Measurements from ENCODE around the gene ZNF296.
A peak's percentile ranks its signal among the peaks of the same experiment; 100 is the strongest.

Gene ZNF296

GRCh38 chr19:45103156-45103507, 26.9 kb upstream of the ZNF296 start:
- DNase-seq, result peak; percentile 51

GRCh38 chr19:45102481-45102880, 26.2 kb upstream of the ZNF296 start:
- no peak for DNase-seq

- no peak for DNase-seq
Observed at GRCh38 chr19:45101806-45102205, 25.5 kb upstream of the ZNF296 start.

GRCh38 chr19:45100846-45101252, 24.6 kb upstream of the ZNF296 start:
- DNase-seq, result no peak

- DNase-seq, result no peak
Observed at GRCh38 chr19:45100201-45100600, 23.9 kb upstream of the ZNF296 start.

- no peak for DNase-seq
Observed at GRCh38 chr19:45099467-45100191, 23.4 kb upstream of the ZNF296 start.

- DNase-seq, result no peak
Observed at GRCh38 chr19:45098521-45099466, 22.5 kb upstream of the ZNF296 start.

- no peak for DNase-seq
Observed at GRCh38 chr19:45097776-45098520, 21.7 kb upstream of the ZNF296 start.

- DNase-seq, result no peak
Observed at GRCh38 chr19:45097450-45097775, 21.1 kb upstream of the ZNF296 start.

- no peak for DNase-seq
Observed at GRCh38 chr19:45096700-45097099, 20.4 kb upstream of the ZNF296 start.

GRCh38 chr19:45095496-45096413, 19.5 kb upstream of the ZNF296 start:
- DNase-seq, result no peak

GRCh38 chr19:45094707-45095106, 18.4 kb upstream of the ZNF296 start:
- no peak for DNase-seq

GRCh38 chr19:45094137-45094536, 17.9 kb upstream of the ZNF296 start:
- no peak for DNase-seq

- peak; percentile 95 for DNase-seq
Observed at GRCh38 chr19:45092747-45093678, 16.7 kb upstream of the ZNF296 start, which contains the start of gene PPP1R37. PPP1R37 (plus strand) TSS chr19:45093179; CDS start chr19:45093326, 147 bp downstream.

- DNase-seq, result peak; percentile 96
Observed at GRCh38 chr19:45091031-45091923, 15.0 kb upstream of the ZNF296 start.

- no peak for DNase-seq
Observed at GRCh38 chr19:45090606-45091005, 14.3 kb upstream of the ZNF296 start.

- DNase-seq, result no peak
Observed at GRCh38 chr19:45090034-45090433, 13.8 kb upstream of the ZNF296 start.

- peak; percentile 77 for DNase-seq
Observed at GRCh38 chr19:45087531-45087930, 11.3 kb upstream of the ZNF296 start.

- no peak for DNase-seq
Observed at GRCh38 chr19:45086480-45086879, 10.2 kb upstream of the ZNF296 start.

- no peak for DNase-seq
Observed at GRCh38 chr19:45082170-45082569, 5.9 kb upstream of the ZNF296 start.

Measured in CD4-positive, alpha-beta T cell treated with Interleukin-15 for 1 hour (primary cell).